ENCODE measurements around the gene EXOSC10.

EXOSC10 gene

GRCh38 chr1:11099310-11100148 lies at the start of gene EXOSC10:
Gene EXOSC10, minus strand, starts transcription at chr1:11099869. Its CDS starts 38 bp downstream, at chr1:11099831.
- peak; percentile 93 for DNase-seq

GRCh38 chr1:11147197-11147770 lies 47.6 kb upstream of the EXOSC10 start:
- DNase-seq: no peak

- no peak for DNase-seq
Measured at GRCh38 chr1:11145741-11146140, 46.1 kb upstream of the EXOSC10 start.

GRCh38 chr1:11144570-11145256 lies 45.0 kb upstream of the EXOSC10 start:
- no peak for DNase-seq

- no peak for DNase-seq
Measured at GRCh38 chr1:11143907-11144306, 44.2 kb upstream of the EXOSC10 start.

- DNase-seq: no peak
Measured at GRCh38 chr1:11143401-11143800, 43.7 kb upstream of the EXOSC10 start.

GRCh38 chr1:11142618-11143391 lies 43.1 kb upstream of the EXOSC10 start:
- no peak for DNase-seq

- DNase-seq: no peak
Measured at GRCh38 chr1:11138952-11139351, 39.3 kb upstream of the EXOSC10 start.

GRCh38 chr1:11138029-11138428 lies 38.4 kb upstream of the EXOSC10 start:
- DNase-seq: no peak

- DNase-seq: no peak
Measured at GRCh38 chr1:11134898-11135266, 35.2 kb upstream of the EXOSC10 start.

GRCh38 chr1:11134251-11134897 lies 34.7 kb upstream of the EXOSC10 start:
- DNase-seq: no peak

GRCh38 chr1:11132563-11133293 lies 33.1 kb upstream of the EXOSC10 start:
- no peak for DNase-seq

GRCh38 chr1:11131816-11132215 lies 32.1 kb upstream of the EXOSC10 start:
- DNase-seq: no peak

- no peak for DNase-seq
Measured at GRCh38 chr1:11130406-11130805, 30.7 kb upstream of the EXOSC10 start.

- DNase-seq: no peak
Measured at GRCh38 chr1:11129649-11130390, 30.2 kb upstream of the EXOSC10 start.

- no peak for DNase-seq
Measured at GRCh38 chr1:11126569-11126968, 26.9 kb upstream of the EXOSC10 start.

- no peak for DNase-seq
Measured at GRCh38 chr1:11125931-11126330, 26.3 kb upstream of the EXOSC10 start.

- no peak for DNase-seq
Measured at GRCh38 chr1:11124965-11125364, 25.3 kb upstream of the EXOSC10 start.

GRCh38 chr1:11116318-11116717 lies 16.6 kb upstream of the EXOSC10 start:
- no peak for DNase-seq

- no peak for DNase-seq
Measured at GRCh38 chr1:11114966-11115365, 15.3 kb upstream of the EXOSC10 start.

Data from inflammatory macrophage treated with lipopolysaccharide for 4 hours (primary cell).